ENCODE measurements around the gene CDC42BPA.
"Not testable (repeated sequence)": the region's sequence is repeated elsewhere in the genome, so short reads cannot be mapped to it uniquely, and the experiment has no call there.

The CDC42BPA gene

DNA sequence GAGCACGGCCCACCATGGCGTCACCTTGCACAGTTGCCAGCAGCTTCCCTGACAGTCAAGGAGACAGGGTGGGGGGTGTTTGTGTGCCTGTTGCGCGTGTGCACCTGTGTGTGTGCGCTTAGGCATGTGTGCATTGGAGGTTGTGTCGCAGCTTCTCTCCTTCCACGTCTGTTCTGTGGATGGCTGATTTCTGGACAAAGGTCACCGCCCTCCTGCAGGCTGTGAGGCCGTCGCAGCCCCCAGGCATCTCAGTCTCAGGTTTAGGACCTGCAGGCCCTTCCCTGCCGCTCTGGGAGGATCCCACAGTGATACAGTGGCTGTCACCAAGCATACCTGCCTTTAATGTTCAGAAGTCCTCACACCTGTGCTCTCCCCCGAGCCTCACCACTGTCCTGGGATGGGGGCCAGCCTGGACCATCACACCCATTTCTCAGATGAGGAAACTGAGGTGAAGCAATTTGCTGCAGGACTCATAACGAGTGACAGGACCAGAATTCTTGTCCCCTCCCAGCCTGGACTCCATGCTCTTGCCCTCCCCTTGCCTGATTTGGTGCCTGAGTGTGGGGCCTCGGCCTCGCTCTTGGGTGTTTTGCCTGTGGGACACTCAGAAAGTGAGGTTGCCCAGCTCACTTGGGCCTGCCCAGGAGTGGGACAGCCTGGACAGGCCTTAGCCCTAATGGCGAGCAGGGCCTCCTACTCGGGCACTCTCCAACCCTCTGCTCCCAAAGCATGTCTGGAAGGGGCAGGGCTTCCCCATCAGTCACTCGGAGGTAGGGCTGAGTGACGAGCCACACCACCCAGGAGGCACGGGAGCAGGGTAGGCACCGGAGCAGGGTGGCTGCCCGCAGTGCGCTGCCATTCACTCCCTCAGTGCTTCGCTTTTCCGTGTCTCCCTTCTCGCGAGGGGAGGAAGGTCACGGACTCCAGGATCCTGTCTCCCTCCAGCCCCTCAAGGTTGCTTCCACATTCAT is 355.6 kb downstream of the CDC42BPA start:
- no peak for DNase-seq (ENCODE audit: low spot score)

DNA sequence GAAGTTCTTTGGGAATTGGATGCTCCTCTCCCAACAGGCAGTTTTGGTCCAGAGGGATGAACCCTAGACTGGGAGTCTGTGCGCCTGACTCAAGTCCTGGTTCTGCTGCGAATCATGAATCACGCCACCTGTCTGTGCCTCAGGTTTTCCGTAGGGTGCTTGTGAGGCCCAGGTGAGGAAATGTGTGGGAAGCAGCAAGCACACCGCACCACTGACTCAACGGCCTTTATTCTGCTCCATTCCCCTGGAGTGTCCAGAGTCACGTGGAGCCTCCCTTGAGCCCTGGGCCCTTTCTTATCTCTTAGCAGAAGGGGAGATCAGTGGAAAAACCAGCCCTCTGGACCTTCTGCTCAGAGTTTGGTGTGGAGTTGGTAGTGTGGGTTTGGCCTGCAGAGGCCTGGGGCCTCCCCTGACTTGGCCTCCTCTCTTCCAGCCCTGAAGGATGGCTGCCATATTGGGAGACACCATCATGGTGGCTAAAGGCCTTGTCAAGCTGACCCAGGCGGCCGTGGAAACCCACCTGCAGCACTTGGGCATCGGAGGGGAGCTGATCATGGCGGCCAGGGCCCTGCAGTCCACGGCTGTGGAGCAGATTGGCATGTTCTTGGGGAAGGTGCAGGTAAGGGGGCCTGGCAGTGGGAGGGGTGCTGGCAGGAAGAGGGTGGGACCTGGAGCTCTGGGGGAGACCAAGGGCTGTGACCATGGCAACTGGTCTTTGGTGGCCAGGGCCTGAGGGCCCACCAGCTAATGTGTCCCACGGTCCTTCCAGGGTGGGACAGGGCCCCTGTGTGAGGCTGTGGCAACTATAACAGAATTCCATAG is 357.1 kb downstream of the CDC42BPA start:
- DNase-seq (ENCODE audit: low spot score): no peak

DNA sequence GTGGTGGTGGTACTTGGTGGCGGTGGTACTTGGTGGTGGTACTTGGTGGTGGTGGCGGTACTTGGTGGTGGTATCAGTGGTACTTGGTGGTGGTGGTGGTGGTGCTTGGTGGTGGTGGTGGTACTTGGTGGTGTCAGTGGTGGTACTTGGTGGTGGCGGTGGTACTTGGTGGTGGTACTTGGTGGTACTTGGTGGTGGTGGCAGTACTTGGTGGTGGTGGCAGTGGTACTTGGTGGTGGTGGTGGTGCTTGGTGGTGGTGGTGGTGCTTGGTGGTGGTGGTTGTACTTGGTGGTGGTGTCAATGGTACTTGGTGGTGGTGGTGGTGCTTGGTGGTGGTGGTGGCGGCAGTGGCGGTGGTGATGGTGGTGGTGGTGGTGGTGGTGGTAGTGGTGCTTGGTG is 358.0 kb downstream of the CDC42BPA start:
- DNase-seq (ENCODE audit: low spot score): no peak

DNA sequence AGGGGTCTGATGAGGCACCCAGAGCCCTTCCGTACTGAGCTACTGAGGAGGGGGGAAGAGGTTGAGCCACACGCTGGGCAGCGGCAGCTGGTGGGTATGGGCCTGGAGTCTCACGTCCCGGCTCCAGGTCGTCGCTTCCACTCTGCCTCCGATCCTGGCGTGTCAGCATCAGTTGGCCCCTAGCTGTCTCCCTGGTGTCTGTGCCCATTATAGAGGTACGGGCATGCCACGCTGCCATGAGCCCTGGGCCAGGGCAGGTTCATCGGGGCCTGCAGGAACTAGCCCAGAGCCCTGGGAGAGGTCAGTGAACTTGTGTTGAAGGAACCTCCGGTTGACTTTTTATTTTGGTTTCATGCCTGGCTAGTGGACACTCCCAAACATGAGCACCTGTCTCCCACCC is 360.0 kb downstream of the CDC42BPA start:
- no peak for DNase-seq (ENCODE audit: low spot score)

DNA sequence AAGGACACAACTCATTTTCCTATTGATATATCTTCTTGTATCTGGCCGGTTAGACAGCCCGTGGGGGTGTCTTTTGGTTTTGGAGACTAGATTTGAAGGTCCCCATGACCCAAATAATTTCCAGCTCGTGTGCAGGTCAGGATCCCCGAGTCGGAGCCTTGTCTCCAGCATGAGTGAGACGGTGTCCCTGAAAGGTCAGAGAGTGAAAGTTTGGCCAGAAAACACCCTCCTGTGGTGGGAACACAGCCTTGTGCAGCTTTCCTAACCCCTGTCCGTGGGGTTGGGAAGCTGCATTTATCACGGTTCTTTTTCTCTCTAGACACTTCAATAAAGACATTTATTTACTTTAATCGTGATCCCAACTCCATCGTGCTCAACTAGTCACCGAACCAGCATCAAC is 360.6 kb downstream of the CDC42BPA start:
- no peak for DNase-seq (ENCODE audit: low spot score)

DNA sequence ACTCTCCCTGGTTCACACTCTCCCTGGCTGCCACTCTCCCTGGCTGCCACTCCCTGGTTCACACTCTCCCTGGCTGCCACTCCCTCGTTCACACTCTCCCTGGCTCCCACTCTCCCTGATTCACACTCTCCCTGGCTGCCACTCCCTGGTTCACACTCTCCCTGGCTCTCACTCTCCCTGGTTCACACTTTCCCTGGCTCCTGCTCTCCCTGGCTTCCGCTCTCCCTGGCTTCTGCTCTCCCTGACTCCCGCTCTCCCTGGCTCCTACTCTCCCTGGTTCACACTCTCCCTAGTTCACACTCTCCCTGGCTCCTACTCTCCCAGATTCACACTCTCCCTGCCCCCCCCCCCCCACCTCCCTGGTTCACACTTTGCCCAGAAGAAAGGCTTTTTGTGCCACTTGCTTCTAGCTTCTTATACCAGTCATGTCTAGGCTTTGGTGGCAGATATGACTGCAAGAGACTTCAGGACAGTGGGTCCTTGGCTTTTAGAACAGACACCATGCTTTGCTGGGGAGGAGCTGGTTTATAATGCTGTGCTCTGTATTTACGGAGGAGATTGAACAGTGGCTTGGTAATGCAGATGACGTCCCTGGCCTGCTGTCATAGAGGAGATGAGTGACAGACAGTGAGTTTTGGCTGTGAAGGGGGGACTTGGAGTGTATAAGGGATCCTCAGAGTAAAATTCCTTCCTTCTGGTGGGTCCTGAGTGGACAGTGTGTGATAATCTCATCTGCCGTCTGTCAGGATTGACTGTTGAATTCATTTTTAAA is 361.2 kb downstream of the CDC42BPA start:
- DNase-seq (ENCODE audit: low spot score): no peak

DNA sequence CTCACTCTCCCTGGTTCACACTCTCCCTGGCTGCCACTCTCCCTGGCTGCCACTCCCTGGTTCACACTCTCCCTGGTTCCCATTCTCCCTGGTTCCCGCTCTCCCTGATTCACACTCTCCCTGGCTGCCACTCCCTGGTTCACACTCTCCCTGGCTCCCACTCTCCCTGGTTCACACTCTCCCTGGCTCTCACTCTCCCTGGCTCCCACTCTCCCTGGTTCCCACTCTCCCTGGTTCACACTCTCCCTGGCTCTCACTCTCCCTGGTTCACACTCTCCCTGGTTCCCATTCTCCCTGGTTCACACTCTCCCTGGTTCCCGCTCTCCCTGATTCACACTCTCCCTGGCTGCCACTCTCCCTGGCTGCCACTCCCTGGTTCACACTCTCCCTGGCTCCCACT is 362.4 kb downstream of the CDC42BPA start:
- DNase-seq (ENCODE audit: low spot score): not testable (repeated sequence)

DNA sequence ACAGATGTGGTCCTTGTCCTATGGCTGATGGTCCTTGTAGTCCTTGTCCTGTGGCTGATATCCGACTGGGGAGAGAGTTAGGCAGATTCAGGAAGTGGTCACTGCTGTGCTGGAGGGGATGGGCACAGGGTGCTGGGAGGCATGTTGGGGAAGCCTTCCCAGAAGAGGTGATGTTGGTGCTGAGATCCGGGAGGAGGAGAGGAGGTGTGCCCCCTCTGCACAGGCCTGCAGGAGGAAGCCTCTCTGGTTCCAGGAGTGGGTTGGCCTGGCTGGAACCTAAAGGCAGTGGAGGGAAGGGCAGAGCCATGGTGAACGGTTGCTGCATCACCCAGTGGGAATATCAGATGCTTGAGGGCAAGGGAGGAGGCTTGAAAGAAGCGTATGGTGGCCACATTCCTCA is 363.5 kb downstream of the CDC42BPA start:
- no peak for DNase-seq (ENCODE audit: low spot score)

DNA sequence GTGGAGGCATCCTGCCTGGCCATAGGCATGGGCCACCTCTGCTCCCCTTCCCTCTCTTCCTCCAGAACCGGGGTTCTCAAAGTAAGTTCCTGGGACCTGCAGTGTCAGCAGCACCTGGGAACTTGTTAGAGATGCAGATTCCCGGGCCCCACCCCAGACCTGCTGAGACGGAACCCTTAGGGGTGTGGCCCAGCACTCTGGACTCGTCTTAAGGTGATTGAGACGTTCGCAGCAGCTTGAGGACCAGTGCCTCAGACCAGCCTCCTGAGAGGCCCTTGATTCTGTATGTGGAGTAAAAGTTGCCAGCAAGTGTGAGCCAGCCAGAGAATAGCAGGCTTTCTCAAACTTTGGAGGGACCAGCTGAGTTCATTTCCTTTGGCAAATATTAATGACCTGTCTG is 364.0 kb downstream of the CDC42BPA start:
- no peak for DNase-seq (ENCODE audit: low spot score)

DNA sequence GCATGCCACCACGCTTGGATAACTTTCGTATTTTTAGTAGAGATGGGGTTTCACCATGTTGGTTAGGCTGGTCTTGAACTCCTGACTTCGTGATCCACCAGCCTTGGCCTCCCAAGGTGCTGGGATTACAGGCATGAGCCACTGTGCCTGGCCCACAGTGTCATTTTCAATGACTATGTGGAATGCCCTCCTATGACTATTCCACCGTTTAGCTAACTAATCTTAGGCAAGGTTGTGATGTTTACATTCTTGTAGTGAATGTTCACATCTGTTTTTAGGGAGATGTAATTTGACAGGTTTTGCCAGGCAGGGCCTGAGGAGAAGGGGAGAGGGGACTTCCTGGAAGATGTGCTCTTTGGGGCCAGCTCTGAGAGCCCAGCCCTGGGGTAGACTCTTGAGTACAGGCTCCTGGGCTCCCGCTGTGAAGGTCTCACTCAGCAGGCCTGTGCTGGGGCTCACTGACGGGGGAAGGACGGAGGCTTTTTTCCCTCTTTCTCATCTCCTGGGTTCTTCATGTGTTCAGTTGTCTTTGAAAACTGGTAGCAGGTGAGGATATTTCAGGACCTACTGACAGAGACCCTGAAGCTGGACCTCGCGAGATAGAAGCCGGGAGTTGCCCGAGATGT is 365.0 kb downstream of the CDC42BPA start:
- no peak for DNase-seq (ENCODE audit: low spot score)

DNA sequence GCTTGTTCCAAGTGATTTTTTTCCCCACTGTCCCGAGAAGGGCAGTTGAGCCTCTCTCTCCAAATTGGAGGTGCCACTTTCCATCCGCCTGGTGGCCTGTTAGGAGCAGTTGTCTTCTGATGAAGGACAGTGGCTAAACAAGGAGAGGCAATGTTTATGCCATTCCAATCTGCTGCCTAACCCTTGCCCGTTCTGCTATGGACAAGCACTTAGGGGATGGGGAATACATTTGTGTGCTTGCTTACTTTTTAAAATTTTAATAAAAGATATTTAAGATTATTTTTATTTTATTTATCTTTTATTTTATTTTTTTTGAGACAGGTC is 366.2 kb downstream of the CDC42BPA start:
- no peak for DNase-seq (ENCODE audit: low spot score)

DNA sequence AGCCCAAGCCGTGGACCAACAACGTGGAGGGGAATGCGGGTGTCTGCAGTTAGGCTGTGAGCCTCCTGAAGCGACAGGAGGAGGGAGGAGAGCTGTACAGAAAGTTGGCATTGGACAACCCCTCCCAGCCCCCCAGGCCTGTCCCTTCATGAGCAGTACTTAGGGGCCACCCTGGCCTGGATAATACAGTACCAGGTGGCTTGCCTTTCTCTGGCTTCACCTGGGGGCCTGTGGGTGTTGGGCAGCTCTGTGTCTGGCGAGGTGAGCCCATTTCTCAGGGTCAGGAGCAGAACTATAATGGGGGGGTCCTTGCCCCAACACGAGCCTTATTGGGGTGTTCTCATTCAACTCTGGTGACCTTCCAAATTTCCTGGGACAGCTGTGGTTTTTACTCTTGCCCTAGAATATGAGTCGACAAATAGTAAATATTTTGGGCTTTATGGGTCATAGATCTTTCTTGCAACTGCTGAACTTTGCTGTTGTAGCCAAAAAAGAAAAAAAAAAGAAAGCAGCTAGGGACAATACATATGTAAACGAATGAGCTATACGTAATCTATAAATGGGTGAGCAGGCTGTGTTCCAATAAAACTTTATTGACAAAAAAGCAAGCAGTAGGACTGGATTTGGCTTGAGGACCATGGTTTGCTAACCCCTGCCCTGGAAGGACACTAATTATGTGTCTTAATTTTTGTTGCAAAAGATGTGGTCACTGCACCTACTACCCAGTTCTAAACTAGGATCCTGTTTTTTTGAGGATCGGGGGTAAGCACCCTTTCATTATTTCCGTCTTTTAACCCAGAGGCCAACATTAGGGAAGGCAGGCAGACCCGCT is 366.8 kb downstream of the CDC42BPA start:
- DNase-seq (ENCODE audit: low spot score): no peak

DNA sequence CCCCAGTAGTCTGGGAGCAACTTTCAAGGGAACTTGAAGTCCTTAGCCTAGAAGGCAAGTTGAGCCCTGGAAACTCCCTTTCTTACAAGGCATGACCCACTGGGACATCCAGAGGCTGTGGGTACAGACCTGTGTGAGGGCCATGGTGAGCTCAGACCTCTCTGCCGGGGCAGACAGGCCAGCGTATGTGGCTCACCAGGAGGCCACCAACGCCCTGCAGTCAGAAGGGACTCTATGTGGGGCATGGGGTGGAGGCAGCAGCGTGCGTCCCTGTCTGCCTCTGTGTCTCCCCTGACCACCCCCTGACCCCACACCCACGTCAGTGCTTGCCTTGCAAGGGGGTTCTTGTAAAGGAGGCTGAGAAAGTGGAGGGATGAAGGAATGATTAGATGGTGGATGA is 367.4 kb downstream of the CDC42BPA start:
- DNase-seq (ENCODE audit: low spot score): no peak

DNA sequence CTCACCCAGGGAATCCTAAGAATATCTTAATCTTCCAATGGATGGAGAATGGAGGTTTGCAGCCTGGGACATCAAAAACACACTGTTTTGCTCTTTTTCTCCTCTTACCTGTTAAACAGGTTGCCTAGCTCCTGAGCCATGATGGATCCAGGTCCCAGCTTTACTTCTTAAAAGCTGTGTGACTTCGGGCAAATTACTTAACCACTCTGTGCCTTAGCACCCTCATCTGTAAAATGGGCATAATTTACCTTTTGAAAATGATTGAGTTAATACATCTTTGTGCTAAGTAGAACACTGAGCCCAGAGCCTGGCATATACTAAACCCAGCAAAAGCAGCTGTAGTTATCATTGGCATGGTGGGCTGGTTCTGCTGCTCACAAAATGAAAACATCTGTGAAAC is 368.0 kb downstream of the CDC42BPA start:
- no peak for DNase-seq (ENCODE audit: low spot score)

DNA sequence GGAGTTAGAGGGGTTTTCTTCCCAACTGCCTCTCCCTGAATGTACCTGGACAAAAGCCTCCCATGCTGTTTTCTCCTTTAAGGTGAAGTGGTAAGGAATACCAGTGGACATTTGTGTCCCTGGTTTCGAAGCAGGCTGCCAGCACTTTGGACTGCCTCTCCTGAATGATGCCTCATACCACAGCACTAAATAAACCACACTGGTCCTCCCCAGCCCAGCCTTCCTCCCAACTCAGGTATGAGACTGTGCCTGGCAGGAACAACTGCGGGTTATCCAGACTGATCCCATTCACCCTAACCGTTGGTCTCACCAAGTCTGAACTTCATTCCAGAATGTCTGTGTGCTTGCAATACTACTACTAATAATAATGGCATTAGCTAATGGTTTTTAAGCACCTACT is 368.9 kb downstream of the CDC42BPA start:
- no peak for DNase-seq (ENCODE audit: low spot score)

DNA sequence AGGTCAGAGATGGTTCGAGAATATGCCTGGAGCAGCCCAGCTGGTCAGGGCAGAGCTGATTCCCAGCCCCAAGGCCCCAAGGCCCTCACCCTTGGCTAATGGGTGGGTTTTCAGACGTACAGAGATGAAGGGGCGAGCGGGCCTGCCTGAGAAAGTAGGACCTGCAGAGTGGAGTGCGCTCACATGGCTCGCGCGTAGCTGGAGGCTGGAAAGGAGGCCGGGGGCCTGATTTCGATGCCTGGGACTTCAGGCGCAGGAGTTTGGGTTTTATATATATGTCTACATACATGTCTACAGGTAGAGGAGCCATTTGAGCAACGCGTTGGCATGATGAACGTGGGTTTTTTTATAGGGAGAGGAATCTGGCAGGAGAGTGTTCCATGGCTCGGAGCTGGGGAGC is 369.3 kb downstream of the CDC42BPA start:
- no peak for DNase-seq (ENCODE audit: low spot score)

DNA sequence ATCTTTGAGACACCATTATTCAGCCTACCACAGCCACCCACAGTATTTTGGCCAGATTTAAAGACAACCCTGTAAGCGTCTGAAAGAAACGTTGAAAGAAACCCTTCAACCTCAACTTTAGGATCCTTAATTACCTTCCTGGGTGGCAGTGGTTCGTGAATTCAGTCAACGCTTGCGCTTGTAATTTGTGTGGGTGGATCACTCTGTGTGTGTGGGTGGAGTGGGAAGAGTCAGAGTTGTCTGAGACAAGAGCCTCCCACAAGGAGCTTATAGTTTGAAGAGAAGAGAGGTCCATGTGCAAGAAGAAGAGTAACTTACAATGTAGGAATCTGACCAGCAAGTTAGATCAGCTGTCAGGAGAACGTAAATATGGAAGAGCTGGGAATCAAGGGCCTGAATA is 369.8 kb downstream of the CDC42BPA start:
- no peak for DNase-seq (ENCODE audit: low spot score)

DNA sequence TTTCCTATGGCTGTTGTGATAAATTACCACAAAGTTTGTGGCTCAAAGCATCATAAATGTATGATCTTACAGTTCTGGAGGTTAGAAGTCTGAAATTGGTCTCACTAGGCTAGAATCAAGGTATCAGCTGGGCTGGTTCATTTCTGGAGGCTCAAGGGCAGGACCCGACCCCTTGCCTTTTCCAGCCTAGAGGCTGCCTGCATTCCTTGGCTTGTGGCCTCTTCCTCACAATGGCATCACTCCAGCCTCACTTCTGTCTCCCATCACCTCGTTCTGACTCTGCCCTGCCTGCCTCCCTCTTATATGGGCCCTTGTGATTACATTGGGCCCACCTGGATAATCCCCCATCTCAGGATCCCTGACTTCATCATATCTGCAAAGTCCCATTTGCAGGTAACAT is 370.2 kb downstream of the CDC42BPA start:
- DNase-seq (ENCODE audit: low spot score): no peak

DNA sequence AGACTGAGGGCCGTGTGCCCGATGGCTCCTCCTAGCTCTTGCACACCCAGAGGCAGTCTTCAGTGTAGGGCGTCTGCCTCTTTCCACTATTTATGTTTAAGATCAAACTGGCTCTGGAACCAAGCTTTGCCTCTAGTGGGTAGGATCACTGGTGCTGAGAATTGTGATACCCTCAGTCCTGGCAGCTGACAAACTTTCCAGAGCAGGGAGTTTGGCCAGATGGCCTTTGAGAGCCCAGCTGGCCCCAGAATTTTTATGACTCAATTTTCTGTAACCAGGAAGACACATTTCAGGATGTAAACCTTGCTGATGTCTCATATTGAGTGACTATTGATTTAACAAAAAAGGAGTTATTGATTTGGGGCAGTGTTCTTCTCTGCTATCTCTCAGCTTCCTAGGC is 371.5 kb downstream of the CDC42BPA start:
- no peak for DNase-seq (ENCODE audit: low spot score)

DNA sequence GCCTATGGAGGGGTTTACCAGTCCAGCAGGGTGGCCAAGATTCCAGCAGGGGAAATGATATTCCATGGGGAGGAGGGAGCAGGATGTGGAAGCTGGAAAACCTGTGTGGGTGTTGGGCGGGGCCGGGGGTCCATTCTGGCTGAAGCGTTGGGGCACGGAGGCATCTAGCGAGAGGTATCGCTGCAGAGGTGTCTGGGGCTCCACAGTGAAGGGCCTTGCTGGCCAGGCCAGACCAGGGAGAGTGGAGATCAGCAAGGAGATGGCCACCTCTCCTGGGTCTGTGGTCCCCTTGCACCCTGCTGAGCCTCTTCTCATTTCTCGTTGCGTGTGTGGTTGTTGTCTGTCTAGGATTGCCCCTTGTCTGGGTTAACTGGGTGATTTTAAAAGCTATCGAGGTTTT is 372.0 kb downstream of the CDC42BPA start:
- no peak for DNase-seq (ENCODE audit: low spot score)

DNA sequence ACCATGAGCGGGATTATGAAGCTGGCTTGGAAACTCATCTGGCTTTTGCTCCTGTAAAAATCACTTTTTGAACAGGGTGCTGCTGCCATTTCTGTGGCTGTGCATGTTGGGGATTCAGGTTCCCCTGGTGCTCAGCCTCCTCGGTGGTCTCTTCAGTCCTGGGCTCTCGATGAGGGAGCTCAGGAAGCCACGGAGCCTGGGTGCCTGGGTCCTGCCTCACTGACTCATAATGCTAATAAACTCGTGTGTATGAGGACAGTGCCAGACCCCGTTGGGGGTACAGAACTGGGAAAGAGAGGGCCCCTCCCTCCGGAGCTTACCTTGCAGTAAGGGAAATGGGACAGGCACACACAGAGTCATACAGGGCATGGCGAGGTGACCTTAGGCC is 372.4 kb downstream of the CDC42BPA start:
- DNase-seq (ENCODE audit: low spot score): no peak

Data from GM03348 (cell line).